Fibroblast of skin of left biceps (primary cell): ENCODE measurements around the gene RGS17.

Source experiments
- DNase-seq, 2 experiments: peaks; one replicate each; pipeline ENCODE4 v3.0.0-alpha.2; 2013; ENCODE audit warnings: low read depth in 2 of 2

RGS17 gene

GRCh38 chr6:153084393-153084792, 46.7 kb downstream of the RGS17 start:
- DNase-seq = no peak

GRCh38 chr6:153083869-153084268, 47.2 kb downstream of the RGS17 start:
- DNase-seq = no peak

DNA sequence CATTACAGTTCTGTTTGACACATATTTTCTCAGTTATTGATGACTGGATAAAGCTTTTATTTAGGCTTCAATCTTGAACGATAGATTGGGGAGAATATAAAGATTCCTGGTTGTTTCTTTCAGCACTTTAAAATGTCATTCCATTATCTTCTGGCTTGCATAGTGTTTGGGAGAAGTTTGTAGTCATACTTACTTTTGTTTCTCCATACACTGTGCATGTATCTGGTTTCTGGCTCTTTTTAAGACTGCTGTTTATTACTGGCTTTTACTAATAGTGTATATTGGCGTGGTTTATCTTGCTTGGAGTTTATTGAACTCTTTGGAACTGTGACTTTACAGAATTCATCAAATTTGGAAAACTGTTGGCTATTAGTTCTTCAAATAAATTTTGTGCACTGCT, 49.2 kb downstream of the RGS17 start:
- DNase-seq = no peak

- no peak for DNase-seq
Measured at GRCh38 chr6:153076431-153076830, 54.7 kb downstream of the RGS17 start.

- no peak for DNase-seq
Measured at GRCh38 chr6:153074761-153075160, 56.3 kb downstream of the RGS17 start.

GRCh38 chr6:153073841-153074240, 57.2 kb downstream of the RGS17 start:
- DNase-seq = no peak

DNA sequence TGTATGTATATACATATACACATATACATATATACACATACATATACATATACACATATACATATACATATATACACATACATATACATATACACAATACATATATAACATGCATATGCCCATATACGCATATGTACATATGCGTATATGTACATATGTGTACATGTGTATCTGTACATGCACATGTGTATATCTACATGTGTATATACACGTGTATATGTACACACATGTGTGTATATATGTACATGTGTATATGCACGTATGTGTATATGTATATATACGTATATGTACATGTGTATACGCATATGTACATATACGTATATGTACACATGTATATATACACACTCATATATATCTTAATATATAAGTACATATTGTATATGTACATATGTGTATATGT, 60.3 kb downstream of the RGS17 start:
- DNase-seq = no peak

GRCh38 chr6:153069897-153070296, 61.2 kb downstream of the RGS17 start:
- DNase-seq = no peak

- no peak for DNase-seq
Measured at GRCh38 chr6:153065222-153065621, 65.9 kb downstream of the RGS17 start.

GRCh38 chr6:153063936-153064335, 67.1 kb downstream of the RGS17 start:
- no peak for DNase-seq

GRCh38 chr6:153062516-153062915, 68.6 kb downstream of the RGS17 start:
- no peak for DNase-seq

GRCh38 chr6:153059757-153060156, 71.3 kb downstream of the RGS17 start:
- DNase-seq = no peak

DNA sequence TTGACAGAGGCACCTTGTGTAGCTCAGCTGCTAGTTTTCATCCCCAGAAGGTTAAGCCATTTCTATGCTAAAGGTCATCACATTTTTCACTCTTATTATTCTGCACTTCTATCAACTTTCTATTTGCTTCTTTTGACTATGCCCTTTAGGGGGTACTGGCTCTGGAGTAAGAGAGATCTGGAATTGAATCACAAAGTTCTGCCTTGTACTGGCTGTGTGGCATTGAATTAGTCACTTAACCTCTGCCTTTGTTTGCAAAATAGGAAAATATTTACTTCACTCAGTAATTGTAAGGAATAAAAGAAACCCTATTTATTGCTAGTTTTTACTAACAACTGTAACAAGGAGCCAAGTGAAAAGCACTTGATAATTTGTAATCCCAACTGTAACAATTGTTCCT, 71.8 kb downstream of the RGS17 start:
- DNase-seq = no peak

DNA sequence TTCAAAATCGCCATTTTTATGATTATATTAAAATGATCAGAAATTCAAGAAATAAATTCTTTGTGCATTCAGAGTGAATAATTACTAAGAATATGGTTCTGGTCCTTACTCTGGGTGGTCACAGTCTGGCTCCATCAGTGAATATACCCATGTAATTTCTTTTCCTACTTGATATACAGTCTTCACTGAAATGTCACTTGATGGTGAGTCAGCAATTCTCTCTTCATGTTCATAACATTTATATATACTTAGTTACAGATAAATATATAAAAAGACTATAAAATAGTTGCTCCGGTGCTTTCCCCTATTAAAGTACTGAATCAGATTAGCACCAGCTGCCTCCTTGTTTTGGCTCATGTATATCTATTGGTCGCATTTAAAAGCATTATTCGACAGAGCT, 72.2 kb downstream of the RGS17 start:
- no peak for DNase-seq

GRCh38 chr6:153058291-153058690, 72.8 kb downstream of the RGS17 start:
- DNase-seq = no peak

DNA sequence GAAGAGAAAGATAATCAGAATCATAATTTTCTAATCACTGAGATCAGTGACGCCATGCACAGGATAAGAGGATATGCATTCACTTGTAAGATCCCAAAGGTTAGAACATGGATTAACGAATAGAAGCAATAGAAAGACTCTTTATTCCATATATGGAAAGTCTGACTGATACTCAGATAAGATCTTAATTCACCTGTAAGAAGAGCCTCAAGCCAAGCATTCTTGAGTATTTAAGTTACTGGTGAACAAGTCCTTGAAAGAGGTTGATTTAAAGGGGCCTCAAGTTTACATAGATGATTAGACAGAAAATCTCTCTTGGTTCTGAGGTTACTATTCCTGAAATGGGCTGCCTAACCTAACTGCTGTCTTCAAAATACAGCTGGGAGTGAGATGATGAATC, 74.8 kb downstream of the RGS17 start:
- no peak for DNase-seq

GRCh38 chr6:153051801-153052200, 79.3 kb downstream of the RGS17 start:
- peak in 1 of 2 experiments; percentile 0 for DNase-seq

- no peak for DNase-seq
Measured at GRCh38 chr6:153048631-153049030, 82.5 kb downstream of the RGS17 start.

GRCh38 chr6:153047386-153047785, 83.7 kb downstream of the RGS17 start:
- no peak for DNase-seq

DNA sequence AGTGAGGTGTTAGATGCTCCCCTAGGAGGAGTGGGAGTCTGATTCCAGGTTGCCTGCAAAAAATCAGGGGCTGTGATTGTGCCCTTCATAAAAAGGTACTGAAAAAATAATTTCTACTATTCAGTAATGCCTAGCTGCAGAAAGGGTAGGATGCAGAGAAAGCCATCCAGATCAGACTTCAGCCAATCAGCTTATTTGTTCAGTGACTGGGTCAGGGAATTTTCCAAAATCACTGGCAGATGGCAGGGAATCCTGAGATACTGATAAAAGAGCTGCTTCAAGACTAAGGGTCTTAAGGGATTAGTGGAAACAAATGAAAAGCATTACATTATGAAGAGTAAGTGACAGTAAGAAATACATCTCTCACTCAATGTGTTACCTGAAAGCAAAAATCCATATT, 85.8 kb downstream of the RGS17 start:
- no peak for DNase-seq

- DNase-seq = no peak
Measured at GRCh38 chr6:153044295-153044694, 86.8 kb downstream of the RGS17 start.

GRCh38 chr6:153043719-153044118, 87.4 kb downstream of the RGS17 start:
- DNase-seq = no peak

DNA sequence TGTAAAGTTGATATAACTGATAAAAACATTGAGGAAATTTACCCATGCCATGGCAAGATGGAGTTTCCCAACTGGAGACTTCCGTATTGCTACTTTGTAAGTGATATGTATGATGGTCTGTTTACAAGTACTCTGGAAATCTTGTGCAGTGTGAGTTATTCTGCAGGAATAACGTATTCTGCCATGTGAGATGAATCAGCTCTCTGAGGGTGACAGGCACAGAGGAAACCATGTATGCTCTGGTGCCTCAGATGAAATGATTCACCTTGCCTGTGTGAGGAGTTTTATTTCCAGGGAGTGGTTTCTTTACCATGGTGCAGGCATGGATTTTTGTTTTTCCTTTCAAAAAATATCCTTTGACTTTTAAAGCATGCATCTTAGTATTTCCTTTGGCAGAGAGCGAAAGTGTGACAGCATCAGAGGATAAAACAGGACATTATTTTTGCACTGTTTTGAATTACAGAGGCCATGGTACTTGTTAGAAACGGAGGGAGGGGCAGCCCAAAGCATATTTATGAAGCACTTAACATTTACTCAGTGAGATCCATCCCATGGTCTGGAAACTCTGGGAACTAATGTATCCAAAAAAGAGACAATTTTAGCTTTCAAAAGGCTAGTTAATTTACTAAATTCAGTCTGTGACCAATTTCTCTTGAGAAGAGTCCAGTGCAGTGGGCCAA, 92.6 kb downstream of the RGS17 start:
- no peak for DNase-seq

- DNase-seq = no peak
Measured at GRCh38 chr6:153034139-153034538, 96.9 kb downstream of the RGS17 start.
